Activated naive CD8-positive, alpha-beta T cell treated with anti-CD3 and anti-CD28 coated beads, Interleukin-2, amount 50 U/mL, for 16 hours (primary cell): ENCODE data around the gene RNF214.
"Not testable (repeated sequence)": the region's sequence is repeated elsewhere in the genome, so short reads cannot be mapped to it uniquely, and the experiment has no call there.

ENCODE experiments used
- DNase-seq: peaks from one replicate; pipeline ENCODE4 v3.0.0-alpha.2; 2020; ENCODE audit warnings: low read depth, low spot score

Gene RNF214

DNA sequence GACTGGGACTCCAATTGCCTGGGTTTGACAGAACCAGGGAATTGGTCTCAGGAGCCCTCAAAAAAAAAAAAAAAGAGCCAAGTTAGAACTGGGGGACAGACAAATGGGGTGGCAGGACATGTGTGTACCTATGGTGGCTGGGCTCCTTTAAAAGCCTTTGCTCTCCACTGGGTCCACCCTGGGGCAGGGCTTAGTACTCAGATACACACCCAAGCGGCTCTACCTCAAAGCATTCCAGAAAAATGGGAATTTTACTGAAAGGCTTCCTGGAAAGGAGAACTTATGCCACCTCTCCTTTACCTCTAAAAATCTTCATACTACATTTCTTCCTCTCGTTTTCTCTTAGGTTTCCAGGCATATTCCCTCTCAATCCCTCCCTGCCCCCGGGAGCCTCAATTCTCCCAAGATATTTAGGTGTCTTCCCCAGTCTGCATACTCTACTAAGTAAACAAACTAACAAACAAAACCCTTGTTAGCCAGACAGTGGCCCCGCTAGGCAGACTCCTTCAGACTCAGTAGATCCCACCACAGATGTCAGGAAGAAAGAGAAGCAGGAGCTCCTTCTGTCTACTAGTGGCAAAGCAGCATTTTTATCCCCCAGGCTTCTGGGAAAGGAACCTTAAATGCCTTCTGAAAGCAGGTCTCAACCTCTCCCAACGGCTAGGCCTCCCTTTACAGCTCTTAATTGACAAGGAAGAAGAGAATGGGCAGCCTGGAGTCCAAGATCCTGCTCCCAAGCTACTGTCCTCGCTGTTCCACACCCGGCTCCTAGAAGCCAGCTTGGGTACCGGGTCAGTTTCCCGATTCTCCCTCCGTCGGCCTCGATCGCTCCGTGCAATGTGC is 1.3 kb upstream of the RNF214 start:
- no peak for DNase-seq

- no peak for DNase-seq
Measured at GRCh38 chr11:117231842-117232091, 704 bp upstream of the RNF214 start, which contains the start of gene PCSK7. TSS of gene PCSK7 (minus strand) at chr11:117232073. CDS start at chr11:117229844, 2,229 bp downstream.

GRCh38 chr11:117232911-117233409 is 489 bp downstream of the RNF214 start:
- DNase-seq: no peak

DNA sequence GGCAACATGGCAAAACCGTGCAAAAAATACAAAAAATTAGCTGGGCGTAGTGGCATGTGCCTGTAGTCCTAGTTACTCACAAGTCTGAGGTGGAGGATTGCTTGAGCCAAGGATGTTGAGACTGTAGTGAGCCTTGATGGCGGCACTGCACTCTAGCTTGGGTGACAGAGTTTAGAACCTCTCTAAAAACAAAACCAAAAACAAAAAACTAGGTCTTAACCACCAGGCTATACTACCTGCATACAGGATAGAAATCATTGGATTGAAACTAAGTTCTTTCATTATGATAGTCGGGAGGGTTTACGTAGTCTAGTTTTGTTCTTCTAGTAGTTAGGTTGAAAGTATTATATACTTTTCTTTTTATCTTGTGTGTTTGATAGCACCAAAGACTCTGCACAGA is 5.8 kb downstream of the RNF214 start:
- DNase-seq: no peak

DNA sequence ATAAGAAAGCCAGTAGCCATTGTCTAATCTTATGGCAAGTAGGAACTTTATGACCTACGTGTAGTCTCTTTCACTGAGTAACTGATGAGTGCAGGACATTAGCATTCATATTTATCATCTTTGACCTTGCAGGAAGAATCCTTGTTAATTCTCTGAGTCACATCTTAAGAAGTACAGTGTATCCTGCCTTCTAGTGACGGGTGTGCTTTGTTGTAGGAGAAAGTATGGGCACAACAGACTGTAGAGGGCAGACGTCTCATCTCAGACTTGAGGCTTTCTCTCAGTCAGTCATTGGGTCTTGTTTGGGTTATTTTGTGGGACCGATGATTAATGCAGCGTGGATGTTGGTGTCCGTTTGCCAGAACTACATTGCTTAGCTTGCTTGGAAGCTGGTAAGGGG is 6.8 kb downstream of the RNF214 start:
- no peak for DNase-seq

DNA sequence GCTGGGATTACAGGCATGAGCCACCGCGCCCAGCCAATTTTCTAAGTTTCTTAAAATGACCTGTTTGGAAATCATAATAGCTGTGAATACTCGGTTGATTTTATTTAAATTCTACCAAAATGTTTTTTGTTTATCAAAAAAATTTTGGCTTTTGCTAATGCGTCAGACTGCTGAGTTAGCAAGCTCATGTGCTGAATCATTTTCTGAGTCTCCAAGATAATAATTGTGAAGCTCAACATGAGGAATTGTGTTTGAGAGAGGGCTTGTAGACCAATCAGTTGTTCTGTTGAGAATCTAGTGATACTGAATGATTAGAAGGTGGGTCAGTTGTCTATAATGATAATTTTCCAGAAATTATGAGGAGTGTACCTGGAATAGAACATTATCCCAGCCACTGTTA is 15.9 kb downstream of the RNF214 start:
- no peak for DNase-seq

- no peak for DNase-seq
Measured at GRCh38 chr11:117249571-117249970, 17.1 kb downstream of the RNF214 start.

DNA sequence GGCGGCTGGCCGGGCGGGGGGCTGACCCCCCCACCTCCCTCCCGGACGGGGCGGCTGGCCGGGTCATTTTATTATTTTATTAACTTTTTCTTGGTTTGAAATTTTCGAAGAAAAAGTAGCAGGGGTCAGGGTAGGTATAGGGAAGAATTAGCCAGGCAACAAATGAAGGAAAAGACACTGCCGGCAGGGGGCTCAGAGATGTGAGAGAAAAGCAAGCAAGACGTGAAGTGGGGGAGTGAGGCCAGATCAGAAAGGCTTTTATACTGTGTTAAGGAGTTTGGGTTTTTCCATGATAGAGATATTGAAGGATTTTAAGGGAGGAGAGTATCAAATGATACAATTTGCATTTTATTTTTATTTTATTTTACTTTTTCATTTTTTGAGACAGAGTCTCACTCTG is 19.0 kb downstream of the RNF214 start:
- DNase-seq: no peak

GRCh38 chr11:117255966-117256365 is 23.5 kb downstream of the RNF214 start:
- DNase-seq: no peak

DNA sequence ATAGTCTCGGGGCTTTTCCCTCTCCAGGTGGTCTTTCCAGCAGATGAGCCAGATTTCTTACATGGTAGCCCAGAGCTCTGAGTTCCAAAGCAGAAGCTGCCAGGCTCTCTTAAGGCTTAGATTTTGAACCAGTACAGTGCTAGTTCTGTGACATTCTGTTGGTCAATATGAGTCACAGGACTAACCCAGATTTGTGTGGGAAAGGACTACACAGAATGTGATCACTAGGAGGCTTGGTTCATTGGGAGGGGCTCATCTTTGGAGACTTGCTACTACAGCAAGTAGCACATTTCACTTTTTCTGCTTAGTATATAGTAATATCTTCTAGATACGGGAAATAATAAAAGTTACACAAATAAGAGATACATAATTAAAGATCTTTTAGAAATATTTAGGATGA is 24.1 kb downstream of the RNF214 start:
- DNase-seq: no peak

GRCh38 chr11:117258576-117258975 is 26.1 kb downstream of the RNF214 start:
- DNase-seq: no peak

GRCh38 chr11:117259417-117259816 is 26.9 kb downstream of the RNF214 start:
- DNase-seq: no peak

DNA sequence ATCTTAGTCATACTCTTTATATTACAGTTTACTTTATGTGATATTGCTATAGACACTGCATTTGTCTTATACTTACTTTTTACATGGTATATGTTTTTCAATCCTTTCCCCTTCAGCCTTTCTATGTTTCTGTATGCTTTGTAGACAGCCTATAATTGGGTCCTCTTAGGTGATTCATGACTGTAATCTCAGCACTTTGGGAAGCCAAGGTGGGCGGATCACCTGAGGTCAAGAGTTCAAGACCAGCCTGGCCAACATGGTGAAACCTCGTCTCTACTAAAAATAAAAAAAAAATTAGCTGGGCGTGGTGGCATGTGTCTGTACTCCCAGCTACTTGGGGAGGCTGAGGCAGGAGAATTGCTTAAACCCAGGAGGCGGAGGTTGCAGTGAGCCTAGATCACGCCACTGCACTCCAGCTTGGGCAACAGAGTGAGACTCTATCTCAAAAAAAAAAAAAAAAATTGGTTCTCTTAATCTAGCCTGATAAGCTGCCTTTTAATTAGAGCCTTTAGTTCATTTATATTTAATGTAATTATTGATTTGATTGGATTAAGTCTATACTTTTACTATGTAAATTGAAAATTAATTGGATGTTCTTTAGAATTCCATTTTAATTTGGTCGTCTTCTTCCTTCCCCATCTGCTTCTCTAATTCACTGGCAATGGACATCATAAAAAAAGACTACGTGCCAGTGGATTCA is 32.3 kb downstream of the RNF214 start:
- DNase-seq: not testable (repeated sequence)

GRCh38 chr11:117265745-117266144 is 33.3 kb downstream of the RNF214 start:
- no peak for DNase-seq

DNA sequence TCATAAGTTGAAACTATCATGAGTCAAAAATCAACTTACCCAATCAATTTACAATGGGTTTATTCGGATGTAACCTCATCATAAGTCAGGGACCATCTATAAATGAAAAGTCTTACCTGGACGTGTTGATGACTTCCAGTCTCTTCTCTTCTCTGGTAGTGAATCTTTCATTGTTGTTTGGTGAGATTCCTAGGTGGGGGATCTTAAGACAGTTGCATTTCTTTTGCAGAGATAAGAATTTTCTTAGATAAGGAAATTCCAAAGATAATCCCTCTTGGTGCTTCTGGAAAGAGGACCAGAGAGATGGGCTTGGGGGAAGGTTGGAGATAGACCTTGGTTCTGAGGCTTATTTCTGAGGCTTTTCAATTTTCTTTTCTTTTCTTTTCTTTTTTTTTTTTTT is 37.4 kb downstream of the RNF214 start:
- no peak for DNase-seq

GRCh38 chr11:117271208-117271607 is 38.7 kb downstream of the RNF214 start:
- DNase-seq: no peak

- not testable (repeated sequence) for DNase-seq
Measured at GRCh38 chr11:117272175-117272574, 39.7 kb downstream of the RNF214 start.

DNA sequence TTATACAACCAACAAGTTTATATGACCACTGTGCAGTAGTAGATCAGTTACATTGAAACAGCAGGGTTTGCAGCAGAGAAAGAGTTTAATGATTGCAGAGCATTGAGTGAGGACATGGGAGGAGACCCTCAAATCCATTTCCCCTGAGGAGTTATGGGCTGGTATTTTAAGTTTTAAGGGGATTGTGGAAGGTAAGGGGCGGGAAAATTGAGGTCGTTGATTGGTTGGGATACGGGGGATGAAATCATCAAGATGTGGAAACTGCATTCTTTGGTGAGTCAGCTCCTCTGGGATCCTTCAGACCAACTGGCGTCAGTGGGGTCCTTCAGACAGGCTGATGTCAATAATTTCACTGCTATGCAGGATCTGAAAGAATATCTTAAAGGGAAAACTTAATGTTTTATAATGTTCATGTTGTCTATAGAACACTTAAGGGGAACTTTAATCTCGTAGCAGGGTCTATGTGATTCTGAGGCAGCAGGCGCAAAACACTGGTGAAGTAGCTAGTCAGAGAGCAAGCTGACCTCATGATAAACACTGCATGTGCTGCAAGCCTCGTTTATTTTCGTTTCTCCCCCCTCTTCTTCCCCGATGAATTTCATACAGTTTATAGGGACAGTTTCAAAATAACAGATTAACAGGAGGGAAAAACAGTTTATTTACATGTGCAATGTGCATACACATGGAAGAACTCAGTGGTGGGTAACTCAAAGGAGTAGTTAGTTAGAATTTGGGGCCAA is 41.2 kb downstream of the RNF214 start:
- no peak for DNase-seq

DNA sequence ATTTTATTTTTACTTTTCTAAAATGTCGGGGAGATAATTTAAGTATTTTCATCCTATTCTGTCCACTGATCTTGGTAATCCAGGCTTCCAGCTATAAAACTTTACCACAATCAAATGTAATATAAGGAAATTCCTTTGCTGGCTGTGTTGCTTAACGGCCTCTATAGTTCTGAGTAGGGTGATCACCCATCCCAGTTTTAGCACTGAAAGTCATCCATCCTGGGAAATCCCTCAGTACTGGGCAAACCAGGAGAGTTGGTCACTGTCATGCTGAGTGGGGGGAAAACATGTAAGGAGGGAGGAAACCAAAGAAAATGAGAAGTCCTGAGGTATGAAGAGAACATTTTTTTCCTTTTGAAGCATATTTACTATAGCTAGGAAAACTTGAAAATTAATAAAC is 45.9 kb downstream of the RNF214 start:
- DNase-seq: no peak

DNA sequence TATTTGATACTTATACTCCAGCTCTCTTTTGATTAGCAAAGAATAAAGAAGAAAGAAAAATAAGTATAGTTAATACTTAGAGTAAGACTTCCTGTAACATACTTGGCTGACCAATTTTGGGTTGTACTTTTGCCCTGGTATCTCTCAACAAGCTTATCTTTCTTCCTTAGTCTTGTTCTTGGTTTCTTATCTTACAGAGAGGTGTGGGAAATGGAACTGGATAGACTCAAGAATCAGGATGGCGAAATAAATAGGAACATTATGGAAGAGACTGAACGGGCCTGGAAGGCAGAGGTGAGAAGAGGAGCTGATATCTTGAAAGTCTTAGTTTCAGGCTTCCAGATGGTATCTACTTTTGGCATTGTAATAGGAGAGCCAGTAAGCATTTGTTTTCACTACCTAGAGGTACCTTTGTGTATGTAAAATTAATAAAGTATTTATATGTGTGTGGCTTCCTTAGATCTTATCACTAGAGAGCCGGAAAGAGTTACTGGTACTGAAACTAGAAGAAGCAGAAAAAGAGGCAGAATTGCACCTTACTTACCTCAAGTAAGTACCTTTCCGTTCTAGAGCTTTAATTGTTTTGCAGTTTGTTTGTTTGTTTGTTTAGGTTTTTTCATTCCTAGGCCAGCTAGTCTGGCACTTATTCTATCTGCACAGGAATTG is 47.4 kb downstream of the RNF214 start:
- no peak for DNase-seq

- DNase-seq: no peak
Measured at GRCh38 chr11:117281159-117281558, 48.7 kb downstream of the RNF214 start.

GRCh38 chr11:117281869-117282268 is 49.4 kb downstream of the RNF214 start:
- DNase-seq: no peak
